DMS53 (cell line): ENCODE results near the gene KCMF1.
"Not testable (repeated sequence)": the region's sequence is repeated elsewhere in the genome, so short reads cannot be mapped to it uniquely, and the experiment has no call there.

ENCODE experiments used
- DNase-seq: peaks from one replicate; lab custom pipeline; 2025; lab: John Stamatoyannopoulos, UW

Gene KCMF1

GRCh38 chr2:84970868-84971509 lies at the start of gene KCMF1:
Gene KCMF1, plus strand, starts transcription at chr2:84971161. Its CDS starts 291 bp downstream, at chr2:84971452.
- DNase-seq, result peak; percentile 94

- no peak for DNase-seq
Observed at GRCh38 chr2:84923009-84923408, 48.0 kb upstream of the KCMF1 start.

- peak; percentile 26 for DNase-seq
Observed at GRCh38 chr2:84924173-84925106, 46.5 kb upstream of the KCMF1 start.

GRCh38 chr2:84925336-84925723 lies 45.6 kb upstream of the KCMF1 start:
- no peak for DNase-seq

- DNase-seq, result peak; percentile 100
Observed at GRCh38 chr2:84925724-84926376, 45.1 kb upstream of the KCMF1 start.

- DNase-seq, result no peak
Observed at GRCh38 chr2:84927275-84927627, 43.7 kb upstream of the KCMF1 start.

GRCh38 chr2:84931384-84931821 lies 39.6 kb upstream of the KCMF1 start:
- no peak for DNase-seq

- no peak for DNase-seq
Observed at GRCh38 chr2:84938194-84938879, 32.6 kb upstream of the KCMF1 start.

- no peak for DNase-seq
Observed at GRCh38 chr2:84939426-84940087, 31.4 kb upstream of the KCMF1 start.

- no peak for DNase-seq
Observed at GRCh38 chr2:84940088-84940470, 30.9 kb upstream of the KCMF1 start.

- DNase-seq, result no peak
Observed at GRCh38 chr2:84940831-84941412, 30.0 kb upstream of the KCMF1 start.

- DNase-seq, result no peak
Observed at GRCh38 chr2:84942166-84942565, 28.8 kb upstream of the KCMF1 start.

GRCh38 chr2:84942964-84943421 lies 28.0 kb upstream of the KCMF1 start:
- DNase-seq, result no peak

- no peak for DNase-seq
Observed at GRCh38 chr2:84944295-84944909, 26.6 kb upstream of the KCMF1 start.

GRCh38 chr2:84945838-84946203 lies 25.1 kb upstream of the KCMF1 start:
- DNase-seq, result not testable (repeated sequence)

- peak; percentile 50 for DNase-seq
Observed at GRCh38 chr2:84946204-84947009, 24.6 kb upstream of the KCMF1 start.

GRCh38 chr2:84947010-84947593 lies 23.9 kb upstream of the KCMF1 start:
- no peak for DNase-seq

GRCh38 chr2:84953535-84953934 lies 17.4 kb upstream of the KCMF1 start:
- DNase-seq, result no peak

- no peak for DNase-seq
Observed at GRCh38 chr2:84954329-84954728, 16.6 kb upstream of the KCMF1 start.
